ENCODE measurements around the gene SDK2. TPM values are rescaled to one million over a fixed set of nuclear protein-coding genes. Genes with fewer than 3 reads are reported as not detected.
A peak's percentile ranks its signal among the peaks of the same experiment; 100 is the strongest.

SDK2 gene
- total RNA-seq, 1 donor, result under 0.01 TPM

DNA sequence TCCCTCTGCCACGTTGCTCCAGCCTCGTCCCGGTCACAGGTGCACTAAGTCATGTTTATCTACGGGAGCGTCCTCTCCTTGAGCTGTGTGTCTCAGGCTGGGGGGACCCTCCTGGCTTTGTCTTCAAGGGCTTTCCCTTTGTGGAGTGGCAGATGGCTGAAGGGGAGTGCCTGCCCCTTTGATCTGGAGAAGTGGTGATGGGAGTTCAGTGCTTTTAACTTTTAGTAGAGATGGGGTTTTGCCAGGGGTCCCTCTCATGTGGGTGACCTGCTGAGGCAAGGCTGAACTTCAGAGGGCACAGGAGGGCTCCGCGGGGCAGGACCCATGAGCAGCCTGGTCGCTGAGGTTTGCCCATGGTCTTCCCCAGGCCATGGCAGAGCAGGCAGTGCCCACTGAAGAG, 259.3 kb downstream of the SDK2 start:
- TF ChIP-seq CTCF (IDR thresholded peaks at IDR 0.05; ENCODE audit: extremely low read depth, low read depth, low read length), result no peak

DNA sequence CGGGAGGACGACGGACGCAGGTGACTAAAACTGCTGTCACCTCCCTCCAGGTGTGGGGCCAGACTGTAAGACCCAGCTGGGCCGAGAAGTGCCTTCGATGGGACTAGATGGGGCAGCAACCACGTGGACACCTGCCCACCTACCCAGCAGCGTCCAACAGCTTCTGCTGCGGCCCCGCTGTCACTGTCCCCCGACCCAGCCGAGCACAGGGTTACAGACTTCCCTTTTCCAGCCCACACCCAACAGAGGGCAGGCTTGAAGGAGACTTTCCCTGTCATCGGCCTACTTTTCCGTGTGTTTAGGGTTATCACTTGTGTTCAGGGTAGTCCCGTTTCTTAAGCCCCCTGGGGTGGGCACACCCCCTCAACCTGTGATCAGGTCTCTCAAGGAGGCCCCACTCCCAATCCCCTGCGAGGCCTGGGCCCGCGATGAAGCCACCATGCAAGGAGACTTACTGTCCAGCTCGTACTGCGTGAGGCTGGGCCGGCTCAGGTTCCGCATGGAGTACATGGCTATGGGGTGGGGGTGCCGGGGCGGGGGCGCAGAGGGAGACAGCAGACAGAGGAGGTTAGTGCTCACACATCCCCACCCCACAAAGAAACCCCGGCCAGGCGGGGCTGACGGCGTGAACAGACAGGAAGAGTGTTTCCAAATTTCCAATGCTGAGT, 263.7 kb downstream of the SDK2 start:
- Histone ChIP-seq H3K36me3 (ENCODE audit: insufficient read depth, low read length) (no peaks in the 10 kb centered on the region), H3K4me2 (ENCODE audit: insufficient read depth, low read length) (no peak overlapping the region), H3K9me3 (ENCODE audit: low read depth, low read length) (no peaks in the 10 kb centered on the region), H3K27me3 (ENCODE audit: insufficient read depth, low read length) (peaks cover 4% of the 10 kb centered on the region), H3K4me3 (ENCODE audit: insufficient read depth, low read length) (no peak overlapping the region), H3K27ac (ENCODE audit: low read depth, low read length) (no peak overlapping the region), H4K20me1 (ENCODE audit: insufficient read depth, low read length) (no peaks in the 10 kb centered on the region), H3K79me2 (ENCODE audit: insufficient read depth, low read length) (no peaks in the 10 kb centered on the region), H2AFZ (ENCODE audit: low read length) (no peak overlapping the region), H3K4me1 (ENCODE audit: insufficient read depth, low read length) (no peaks in the 10 kb centered on the region)
- DNase-seq (ENCODE audit: insufficient read length, low spot score, missing footprints), result peak; percentile 46
- TF ChIP-seq CTCF (IDR thresholded peaks at IDR 0.05; ENCODE audit: extremely low read depth, low read depth, low read length), result no peak

More for the DNA sequence above, 259.3 kb downstream of the SDK2 start:
- Histone ChIP-seq H3K27me3 (ENCODE audit: insufficient read depth, low read length) (peaks cover 4% of the 10 kb centered on the region), H3K79me2 (ENCODE audit: insufficient read depth, low read length) (no peaks in the 10 kb centered on the region), H3K27ac (ENCODE audit: low read depth, low read length) (no peak overlapping the region), H3K4me1 (ENCODE audit: insufficient read depth, low read length) (no peaks in the 10 kb centered on the region), H3K4me2 (ENCODE audit: insufficient read depth, low read length) (no peak overlapping the region), H2AFZ (ENCODE audit: low read length) (no peak overlapping the region), H3K36me3 (ENCODE audit: insufficient read depth, low read length) (no peaks in the 10 kb centered on the region), H4K20me1 (ENCODE audit: insufficient read depth, low read length) (no peaks in the 10 kb centered on the region), H3K9me3 (ENCODE audit: low read depth, low read length) (no peaks in the 10 kb centered on the region), H3K4me3 (ENCODE audit: insufficient read depth, low read length) (no peak overlapping the region)
- DNase-seq (ENCODE audit: insufficient read length, low spot score, missing footprints), result peak; percentile 64

GRCh38 chr17:73379826-73380225, 264.4 kb downstream of the SDK2 start:
- Histone ChIP-seq H3K4me3 (ENCODE audit: insufficient read depth, low read length) (no peak overlapping the region), H3K36me3 (ENCODE audit: insufficient read depth, low read length) (no peaks in the 10 kb centered on the region), H3K79me2 (ENCODE audit: insufficient read depth, low read length) (no peaks in the 10 kb centered on the region), H2AFZ (ENCODE audit: low read length) (no peak overlapping the region), H3K9me3 (ENCODE audit: low read depth, low read length) (no peaks in the 10 kb centered on the region), H4K20me1 (ENCODE audit: insufficient read depth, low read length) (no peaks in the 10 kb centered on the region), H3K27ac (ENCODE audit: low read depth, low read length) (no peak overlapping the region), H3K4me1 (ENCODE audit: insufficient read depth, low read length) (no peaks in the 10 kb centered on the region), H3K27me3 (ENCODE audit: insufficient read depth, low read length) (peaks cover 6% of the 10 kb centered on the region), H3K4me2 (ENCODE audit: insufficient read depth, low read length) (no peak overlapping the region)
- DNase-seq (ENCODE audit: insufficient read length, low spot score, missing footprints), result peak; percentile 58
- TF ChIP-seq CTCF (IDR thresholded peaks at IDR 0.05; ENCODE audit: extremely low read depth, low read depth, low read length), result no peak

DNA sequence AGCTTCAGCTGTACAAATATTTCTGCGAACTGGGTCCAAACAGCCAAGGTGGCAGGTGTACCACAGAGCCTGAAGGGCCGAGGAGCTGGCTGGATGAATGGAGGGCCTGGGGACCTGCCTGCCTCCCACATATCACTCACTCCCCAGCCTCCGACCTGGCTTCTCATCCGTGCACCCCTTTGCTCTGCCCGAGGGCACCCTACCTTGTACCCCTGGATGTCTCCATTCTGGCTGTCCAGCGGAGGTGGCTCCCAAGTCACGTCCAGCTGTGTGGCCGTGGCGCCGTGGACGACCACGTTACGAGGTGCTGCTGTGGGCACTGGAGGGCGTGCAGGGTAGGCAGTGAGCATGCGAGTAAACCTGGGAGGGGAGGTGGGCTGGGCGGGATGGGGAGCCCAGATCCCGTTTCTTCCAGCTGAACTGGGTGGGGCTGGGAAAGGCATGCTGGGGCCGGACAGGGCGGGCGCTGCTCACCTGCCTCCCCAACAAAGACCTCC, 265.2 kb downstream of the SDK2 start:
- Histone ChIP-seq H2AFZ (ENCODE audit: low read length) (no peak overlapping the region), H3K27me3 (ENCODE audit: insufficient read depth, low read length) (peaks cover 6% of the 10 kb centered on the region), H3K4me2 (ENCODE audit: insufficient read depth, low read length) (no peak overlapping the region), H3K9me3 (ENCODE audit: low read depth, low read length) (no peaks in the 10 kb centered on the region), H3K27ac (ENCODE audit: low read depth, low read length) (no peak overlapping the region), H3K36me3 (ENCODE audit: insufficient read depth, low read length) (no peaks in the 10 kb centered on the region), H4K20me1 (ENCODE audit: insufficient read depth, low read length) (no peaks in the 10 kb centered on the region), H3K79me2 (ENCODE audit: insufficient read depth, low read length) (no peaks in the 10 kb centered on the region), H3K4me3 (ENCODE audit: insufficient read depth, low read length) (no peak overlapping the region), H3K4me1 (ENCODE audit: insufficient read depth, low read length) (no peaks in the 10 kb centered on the region)
- no peak for TF ChIP-seq CTCF (IDR thresholded peaks at IDR 0.05; ENCODE audit: extremely low read depth, low read depth, low read length)
- DNase-seq (ENCODE audit: insufficient read length, low spot score, missing footprints), result no peak
